Measurements from ENCODE around the gene GPR68. TPM values are rescaled to one million over a fixed set of nuclear protein-coding genes. Genes with fewer than 3 reads are reported as not detected.

Gene GPR68
- total and polyA plus RNA-seq, 2 of the 4 experiments (the other 2 are of a cell fraction), result 0.72 to 0.94 TPM

GRCh38 chr14:91294153-91294552 lies 49.6 kb upstream of the GPR68 start:
- H2AFZ ChIP-seq (replicated peaks; ENCODE audit: low read length, poor library complexity), result no peak overlapping the region
- dilution Hi-C loops (cut with HindIII; ENCODE audit: low sequenced_read_pairs, unreplicated experiment) (no loop called here), in situ Hi-C loops (cut with MboI; ENCODE audit: low sequenced_read_pairs) (no loop called here), intact Hi-C loops (cut with micrococcal nuclease) (no loop called here)
- no peaks in the 10 kb centered on the region for H3K36me3 ChIP-seq (ENCODE audit: control insufficient read depth, insufficient read depth, low read length)
- H2AK9ac ChIP-seq (replicated peaks; ENCODE audit: low read depth, low read length, poor library complexity), result no peak overlapping the region
- H3K23ac ChIP-seq (ENCODE audit: low read depth, low read length), result no peak overlapping the region
- no peak overlapping the region for H3K56ac ChIP-seq (ENCODE audit: extremely low read depth, insufficient read depth, low read length)
- no peak overlapping the region for H2AK5ac ChIP-seq (ENCODE audit: low read depth, low read length)
- ATAC-seq (ENCODE audit: low read depth) (no peak), DNase-seq (no peak)
- CTCF ChIA-PET, result no interaction called here
- H3K4ac ChIP-seq (ENCODE audit: low read depth, low read length), result no peak overlapping the region
- H4K20me1 ChIP-seq (ENCODE audit: insufficient read depth, low read length), result no peaks in the 10 kb centered on the region
- no peak overlapping the region for H4K91ac ChIP-seq (ENCODE audit: insufficient read depth, low read depth, low read length)
- H3K9ac ChIP-seq (ENCODE audit: low read depth, low read length), result no peak overlapping the region
- no peak overlapping the region for H4K8ac ChIP-seq (ENCODE audit: low read depth in 2 of 2, low read length in 2 of 2)
- no peak overlapping the region for H3K4me3 ChIP-seq (ENCODE audit: insufficient read depth, low read depth, low read length)
- no peak overlapping the region for H3K18ac ChIP-seq (ENCODE audit: low read depth, low read length)
- no peak overlapping the region for H3K14ac ChIP-seq (replicated peaks; ENCODE audit: low read depth, low read length)
- BruUV-seq (replicated peaks), result no TSS peak
- no peaks in the 10 kb centered on the region for H3K79me1 ChIP-seq (ENCODE audit: low read depth in 1 of 2, low read length in 2 of 2)
- H3K9me3 ChIP-seq (ENCODE audit: control insufficient read depth, insufficient read depth, low read length), result no peaks in the 10 kb centered on the region
- no peak overlapping the region for H2BK15ac ChIP-seq (ENCODE audit: low read depth, low read length)
- H3K4me1 ChIP-seq (ENCODE audit: control insufficient read depth, insufficient read depth, low read length), result no peaks in the 10 kb centered on the region
- no peak for TF ChIP-seq RFX5 (IDR thresholded peaks at IDR 0.05; ENCODE audit: low read depth, low read length)
- TF ChIP-seq, protein P1, sequence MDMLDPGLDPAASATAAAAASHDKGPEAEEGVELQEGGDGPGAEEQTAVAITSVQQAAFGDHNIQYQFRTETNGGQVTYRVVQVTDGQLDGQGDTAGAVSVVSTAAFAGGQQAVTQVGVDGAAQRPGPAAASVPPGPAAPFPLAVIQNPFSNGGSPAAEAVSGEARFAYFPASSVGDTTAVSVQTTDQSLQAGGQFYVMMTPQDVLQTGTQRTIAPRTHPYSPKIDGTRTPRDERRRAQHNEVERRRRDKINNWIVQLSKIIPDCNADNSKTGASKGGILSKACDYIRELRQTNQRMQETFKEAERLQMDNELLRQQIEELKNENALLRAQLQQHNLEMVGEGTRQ (IDR thresholded peaks at IDR 0.05; ENCODE audit: low read depth, low read length), result no peak
- TF ChIP-seq RCOR1 (IDR thresholded peaks at IDR 0.05; ENCODE audit: insufficient replicate concordance, low read length), result no peak
- TF ChIP-seq FOS (IDR thresholded peaks at IDR 0.05; ENCODE audit: low read depth, low read length), result no peak
- no peak for TF ChIP-seq MAZ (IDR thresholded peaks at IDR 0.05; ENCODE audit: borderline replicate concordance, low read depth, low read length)
- no peak for TF ChIP-seq CHD1 (IDR thresholded peaks at IDR 0.05; ENCODE audit: low read depth, low read length)
- TF ChIP-seq, protein P2, sequence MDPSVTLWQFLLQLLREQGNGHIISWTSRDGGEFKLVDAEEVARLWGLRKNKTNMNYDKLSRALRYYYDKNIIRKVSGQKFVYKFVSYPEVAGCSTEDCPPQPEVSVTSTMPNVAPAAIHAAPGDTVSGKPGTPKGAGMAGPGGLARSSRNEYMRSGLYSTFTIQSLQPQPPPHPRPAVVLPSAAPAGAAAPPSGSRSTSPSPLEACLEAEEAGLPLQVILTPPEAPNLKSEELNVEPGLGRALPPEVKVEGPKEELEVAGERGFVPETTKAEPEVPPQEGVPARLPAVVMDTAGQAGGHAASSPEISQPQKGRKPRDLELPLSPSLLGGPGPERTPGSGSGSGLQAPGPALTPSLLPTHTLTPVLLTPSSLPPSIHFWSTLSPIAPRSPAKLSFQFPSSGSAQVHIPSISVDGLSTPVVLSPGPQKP (IDR thresholded peaks at IDR 0.05; ENCODE audit: borderline replicate concordance, low read depth, low read length), result no peak
- no peak for TF ChIP-seq MAFK (IDR thresholded peaks at IDR 0.05; ENCODE audit: low read depth, low read length)
- no peak for TF ChIP-seq RAD21 (IDR thresholded peaks at IDR 0.05; ENCODE audit: low read length)
- no peak for TF ChIP-seq CTCF (conservative IDR thresholded peaks at IDR 0.05; ENCODE audit: low read depth, low read length)
- TF ChIP-seq POLR2A (IDR thresholded peaks at IDR 0.05; ENCODE audit: low read depth, low read length), result no peak
- no peak for TF ChIP-seq BHLHE40 (IDR thresholded peaks at IDR 0.05; ENCODE audit: low read depth, low read length)
- TF ChIP-seq CEBPB (IDR thresholded peaks at IDR 0.05; ENCODE audit: low read depth, low read length), result no peak
- TF ChIP-seq SMC3 (IDR thresholded peaks at IDR 0.05; ENCODE audit: low read depth, low read length), result no peak
- no peak for TF ChIP-seq NFE2L2 (IDR thresholded peaks at IDR 0.05; ENCODE audit: low read depth, low read length)
- no peak for TF ChIP-seq MXI1 (IDR thresholded peaks at IDR 0.05; ENCODE audit: borderline replicate concordance, low read depth, low read length)
- no peak overlapping the region for H2BK120ac ChIP-seq (ENCODE audit: low read depth, low read length)
- H3K4me2 ChIP-seq (ENCODE audit: low read depth, low read length), result no peak overlapping the region
- H3K9me1 ChIP-seq (ENCODE audit: insufficient read depth, low read length), result no peaks in the 10 kb centered on the region
- POLR2A ChIA-PET (ENCODE audit: unreplicated experiment), result no interaction called here
- 77% methylated on average over 7 of the region's 7 CpGs; no CpG with 5 or more reads in 1 of the 2 experiments for WGBS, 2 experiments (ENCODE audit: extremely low coverage in 2 of 2, insufficient read length in 1 of 2)
- H2BK5ac ChIP-seq (ENCODE audit: low read depth, low read length, poor library complexity, severe bottlenecking), result no peak overlapping the region
- no peak overlapping the region for H4K5ac ChIP-seq (ENCODE audit: low read depth, low read length)
- H3K27me3 ChIP-seq (ENCODE audit: control insufficient read depth, insufficient read depth, low read length), result peaks cover 5% of the 10 kb centered on the region; the same call in 1 of the 2 replicates
- H3K27ac ChIP-seq (ENCODE audit: insufficient read depth, low read length), result no peak overlapping the region
- H2BK20ac ChIP-seq (ENCODE audit: low read depth, low read length), result no peak overlapping the region

Data from IMR-90 (cell line).